Measurements from ENCODE around the gene CRYL1.

CRYL1 gene

GRCh38 chr13:20404488-20405222 lies 121.0 kb downstream of the CRYL1 start:
- no peak overlapping the region for H3K9ac ChIP-seq (ENCODE audit: low read depth in 1 of 2, low read length in 2 of 2)
- no peak overlapping the region for H3K4me3 ChIP-seq (ENCODE audit: low read depth in 1 of 2, low read length in 2 of 2)
- no peaks in the 10 kb centered on the region for H3K9me3 ChIP-seq (ENCODE audit: control insufficient read depth in 1 of 2, low read length in 2 of 2)
- peaks cover 28 to 42% of the 10 kb centered on the region in 2 donors for H3K36me3 ChIP-seq (ENCODE audit: control insufficient read depth in 1 of 2, insufficient read depth in 2 of 2, low read length in 2 of 2)
- H3K27me3 ChIP-seq (ENCODE audit: control insufficient read depth in 1 of 2, insufficient read depth in 2 of 2, low read length in 2 of 2): no peaks in the 10 kb centered on the region
- no peak overlapping the region for H3K27ac ChIP-seq (ENCODE audit: low read depth, low read length)
- H3K4me1 ChIP-seq (ENCODE audit: control insufficient read depth in 1 of 2, insufficient read depth in 2 of 2, low read length in 2 of 2): no peaks in the 10 kb centered on the region

GRCh38 chr13:20403826-20404225 lies 121.8 kb downstream of the CRYL1 start:
- Histone ChIP-seq H3K9ac (ENCODE audit: low read depth in 1 of 2, low read length in 2 of 2) (no peak overlapping the region), H3K9me3 (ENCODE audit: control insufficient read depth in 1 of 2, low read length in 2 of 2) (no peaks in the 10 kb centered on the region), H3K27me3 (ENCODE audit: control insufficient read depth in 1 of 2, insufficient read depth in 2 of 2, low read length in 2 of 2) (no peaks in the 10 kb centered on the region), H3K4me3 (ENCODE audit: low read depth in 1 of 2, low read length in 2 of 2) (no peak overlapping the region), H3K27ac (ENCODE audit: low read depth, low read length) (no peak overlapping the region), H3K4me1 (ENCODE audit: control insufficient read depth in 1 of 2, insufficient read depth in 2 of 2, low read length in 2 of 2) (no peaks in the 10 kb centered on the region), H3K36me3 (ENCODE audit: control insufficient read depth in 1 of 2, insufficient read depth in 2 of 2, low read length in 2 of 2) (peaks cover 28 to 42% of the 10 kb centered on the region in 2 donors)

GRCh38 chr13:20402881-20403280 lies 122.8 kb downstream of the CRYL1 start:
- Histone ChIP-seq H3K27ac (ENCODE audit: low read depth, low read length) (no peak overlapping the region), H3K9ac (ENCODE audit: low read depth in 1 of 2, low read length in 2 of 2) (no peak overlapping the region), H3K4me1 (ENCODE audit: control insufficient read depth in 1 of 2, insufficient read depth in 2 of 2, low read length in 2 of 2) (no peaks in the 10 kb centered on the region), H3K9me3 (ENCODE audit: control insufficient read depth in 1 of 2, low read length in 2 of 2) (no peaks in the 10 kb centered on the region), H3K36me3 (ENCODE audit: control insufficient read depth in 1 of 2, insufficient read depth in 2 of 2, low read length in 2 of 2) (peaks cover 28 to 42% of the 10 kb centered on the region in 2 donors), H3K4me3 (ENCODE audit: low read depth in 1 of 2, low read length in 2 of 2) (no peak overlapping the region), H3K27me3 (ENCODE audit: control insufficient read depth in 1 of 2, insufficient read depth in 2 of 2, low read length in 2 of 2) (no peaks in the 10 kb centered on the region)

- no peak overlapping the region for H3K4me3 ChIP-seq (ENCODE audit: low read depth in 1 of 2, low read length in 2 of 2)
- no peak overlapping the region for H3K27ac ChIP-seq (ENCODE audit: low read depth, low read length)
- no peaks in the 10 kb centered on the region for H3K4me1 ChIP-seq (ENCODE audit: control insufficient read depth in 1 of 2, insufficient read depth in 2 of 2, low read length in 2 of 2)
- no peak overlapping the region for H3K9ac ChIP-seq (ENCODE audit: low read depth in 1 of 2, low read length in 2 of 2)
- H3K9me3 ChIP-seq (ENCODE audit: control insufficient read depth in 1 of 2, low read length in 2 of 2): no peaks in the 10 kb centered on the region
- peaks cover 24 to 38% of the 10 kb centered on the region in 2 donors for H3K36me3 ChIP-seq (ENCODE audit: control insufficient read depth in 1 of 2, insufficient read depth in 2 of 2, low read length in 2 of 2)
- no peaks in the 10 kb centered on the region for H3K27me3 ChIP-seq (ENCODE audit: control insufficient read depth in 1 of 2, insufficient read depth in 2 of 2, low read length in 2 of 2)
Observed at GRCh38 chr13:20401931-20402856, 123.5 kb downstream of the CRYL1 start.

GRCh38 chr13:20401531-20401930 lies 124.1 kb downstream of the CRYL1 start:
- Histone ChIP-seq H3K27ac (ENCODE audit: low read depth, low read length) (no peak overlapping the region), H3K27me3 (ENCODE audit: control insufficient read depth in 1 of 2, insufficient read depth in 2 of 2, low read length in 2 of 2) (no peaks in the 10 kb centered on the region), H3K36me3 (ENCODE audit: control insufficient read depth in 1 of 2, insufficient read depth in 2 of 2, low read length in 2 of 2) (peaks cover 24 to 36% of the 10 kb centered on the region in 2 donors), H3K9ac (ENCODE audit: low read depth in 1 of 2, low read length in 2 of 2) (no peak overlapping the region), H3K9me3 (ENCODE audit: control insufficient read depth in 1 of 2, low read length in 2 of 2) (no peaks in the 10 kb centered on the region), H3K4me3 (ENCODE audit: low read depth in 1 of 2, low read length in 2 of 2) (no peak overlapping the region), H3K4me1 (ENCODE audit: control insufficient read depth in 1 of 2, insufficient read depth in 2 of 2, low read length in 2 of 2) (no peaks in the 10 kb centered on the region)

GRCh38 chr13:20400774-20401173 lies 124.9 kb downstream of the CRYL1 start:
- Histone ChIP-seq H3K9me3 (ENCODE audit: control insufficient read depth in 1 of 2, low read length in 2 of 2) (no peaks in the 10 kb centered on the region), H3K4me1 (ENCODE audit: control insufficient read depth in 1 of 2, insufficient read depth in 2 of 2, low read length in 2 of 2) (no peaks in the 10 kb centered on the region), H3K4me3 (ENCODE audit: low read depth in 1 of 2, low read length in 2 of 2) (no peak overlapping the region), H3K9ac (ENCODE audit: low read depth in 1 of 2, low read length in 2 of 2) (no peak overlapping the region), H3K27me3 (ENCODE audit: control insufficient read depth in 1 of 2, insufficient read depth in 2 of 2, low read length in 2 of 2) (no peaks in the 10 kb centered on the region), H3K36me3 (ENCODE audit: control insufficient read depth in 1 of 2, insufficient read depth in 2 of 2, low read length in 2 of 2) (peaks cover 18 to 30% of the 10 kb centered on the region in 2 donors), H3K27ac (ENCODE audit: low read depth, low read length) (no peak overlapping the region)

GRCh38 chr13:20399961-20400360 lies 125.7 kb downstream of the CRYL1 start:
- no peaks in the 10 kb centered on the region for H3K9me3 ChIP-seq (ENCODE audit: control insufficient read depth in 1 of 2, low read length in 2 of 2)
- H3K27me3 ChIP-seq (ENCODE audit: control insufficient read depth in 1 of 2, insufficient read depth in 2 of 2, low read length in 2 of 2): no peaks in the 10 kb centered on the region
- H3K9ac ChIP-seq (ENCODE audit: low read depth in 1 of 2, low read length in 2 of 2): no peak overlapping the region
- no peaks in the 10 kb centered on the region for H3K4me1 ChIP-seq (ENCODE audit: control insufficient read depth in 1 of 2, insufficient read depth in 2 of 2, low read length in 2 of 2)
- H3K36me3 ChIP-seq (ENCODE audit: control insufficient read depth in 1 of 2, insufficient read depth in 2 of 2, low read length in 2 of 2): peaks cover 15 to 25% of the 10 kb centered on the region in 2 donors
- H3K27ac ChIP-seq (ENCODE audit: low read depth, low read length): no peak overlapping the region
- H3K4me3 ChIP-seq (ENCODE audit: low read depth in 1 of 2, low read length in 2 of 2): no peak overlapping the region

- H3K27ac ChIP-seq (ENCODE audit: low read depth, low read length): no peak overlapping the region
Observed at GRCh38 chr13:20399515-20399914, 126.1 kb downstream of the CRYL1 start.

GRCh38 chr13:20398459-20398858 lies 127.2 kb downstream of the CRYL1 start:
- Histone ChIP-seq H3K36me3 (ENCODE audit: control insufficient read depth in 1 of 2, insufficient read depth in 2 of 2, low read length in 2 of 2) (peaks cover 3 to 11% of the 10 kb centered on the region in 2 donors), H3K9ac (ENCODE audit: low read depth in 1 of 2, low read length in 2 of 2) (no peak overlapping the region), H3K4me3 (ENCODE audit: low read depth in 1 of 2, low read length in 2 of 2) (no peak overlapping the region), H3K9me3 (ENCODE audit: control insufficient read depth in 1 of 2, low read length in 2 of 2) (no peaks in the 10 kb centered on the region), H3K27ac (ENCODE audit: low read depth, low read length) (no peak overlapping the region), H3K27me3 (ENCODE audit: control insufficient read depth in 1 of 2, insufficient read depth in 2 of 2, low read length in 2 of 2) (no peaks in the 10 kb centered on the region), H3K4me1 (ENCODE audit: control insufficient read depth in 1 of 2, insufficient read depth in 2 of 2, low read length in 2 of 2) (no peaks in the 10 kb centered on the region)

More at GRCh38 chr13:20399515-20399914, 126.1 kb downstream of the CRYL1 start:
- Histone ChIP-seq H3K36me3 (ENCODE audit: control insufficient read depth in 1 of 2, insufficient read depth in 2 of 2, low read length in 2 of 2) (peaks cover 14 to 21% of the 10 kb centered on the region in 2 donors), H3K4me3 (ENCODE audit: low read depth in 1 of 2, low read length in 2 of 2) (no peak overlapping the region), H3K9ac (ENCODE audit: low read depth in 1 of 2, low read length in 2 of 2) (no peak overlapping the region), H3K9me3 (ENCODE audit: control insufficient read depth in 1 of 2, low read length in 2 of 2) (no peaks in the 10 kb centered on the region), H3K27me3 (ENCODE audit: control insufficient read depth in 1 of 2, insufficient read depth in 2 of 2, low read length in 2 of 2) (no peaks in the 10 kb centered on the region), H3K4me1 (ENCODE audit: control insufficient read depth in 1 of 2, insufficient read depth in 2 of 2, low read length in 2 of 2) (no peaks in the 10 kb centered on the region)

GRCh38 chr13:20397896-20398295 lies 127.8 kb downstream of the CRYL1 start:
- no peak overlapping the region for H3K4me3 ChIP-seq (ENCODE audit: low read depth in 1 of 2, low read length in 2 of 2)

More at GRCh38 chr13:20397896-20398295, 127.8 kb downstream of the CRYL1 start:
- H3K4me1 ChIP-seq (ENCODE audit: control insufficient read depth in 1 of 2, insufficient read depth in 2 of 2, low read length in 2 of 2): no peaks in the 10 kb centered on the region
- no peak overlapping the region for H3K27ac ChIP-seq (ENCODE audit: low read depth, low read length)
- H3K36me3 ChIP-seq (ENCODE audit: control insufficient read depth in 1 of 2, insufficient read depth in 2 of 2, low read length in 2 of 2): peaks cover 0 to 7% of the 10 kb centered on the region in 2 donors
- no peak overlapping the region for H3K9ac ChIP-seq (ENCODE audit: low read depth in 1 of 2, low read length in 2 of 2)
- H3K27me3 ChIP-seq (ENCODE audit: control insufficient read depth in 1 of 2, insufficient read depth in 2 of 2, low read length in 2 of 2): no peaks in the 10 kb centered on the region
- no peaks in the 10 kb centered on the region for H3K9me3 ChIP-seq (ENCODE audit: control insufficient read depth in 1 of 2, low read length in 2 of 2)

Measured in duodenal mucosa (tissue), 2 donors.